G401 (cell line): ENCODE results near the gene TLNRD1. TPM values are rescaled to one million over a fixed set of nuclear protein-coding genes. Genes with fewer than 3 reads are reported as not detected.

Experiments
- DNase-seq: peaks from one replicate; pipeline ENCODE4 v3.0.0-alpha.2; 2015; ENCODE audit warnings: low spot score
- in situ Hi-C: cut with HindIII; loops from 2 replicates; pipeline ENCODE4 v1.10.0; 2016; ENCODE audit warnings: low sequenced_read_pairs, mixed read lengths
- total RNA-seq: library from RNA; depleted of rRNA; stranded (reverse); fragments of >200 nt; shearing (Covaris generic); gene quantifications from 2 replicates; pipeline ENCODE4 v1.2.3, GENCODE V29; 2014

Gene TLNRD1
- total RNA-seq, 1 experiment from 2014 or later, result 42.6 TPM

DNA sequence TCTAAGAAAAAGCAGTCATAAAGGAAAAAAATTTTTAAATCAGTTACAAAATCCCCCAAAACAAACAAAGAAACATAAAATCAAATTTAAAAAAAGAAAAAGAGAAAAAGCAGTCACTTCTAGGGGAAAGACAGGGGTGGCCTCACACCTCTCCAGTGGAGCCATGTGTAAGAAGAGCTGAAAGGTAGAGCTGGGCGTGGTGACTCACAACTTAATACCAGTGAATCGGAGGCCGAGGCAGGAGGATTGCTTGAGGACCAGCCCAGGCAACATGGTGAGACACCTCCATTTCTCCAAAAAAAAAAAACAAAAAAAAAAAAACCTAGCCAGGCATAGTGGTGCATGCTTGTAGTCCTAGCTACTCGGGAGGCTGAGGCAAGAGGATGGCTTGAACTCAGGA, 25.8 kb upstream of the TLNRD1 start:
- DNase-seq, result no peak
- in situ Hi-C loops, result no loop called here

DNA sequence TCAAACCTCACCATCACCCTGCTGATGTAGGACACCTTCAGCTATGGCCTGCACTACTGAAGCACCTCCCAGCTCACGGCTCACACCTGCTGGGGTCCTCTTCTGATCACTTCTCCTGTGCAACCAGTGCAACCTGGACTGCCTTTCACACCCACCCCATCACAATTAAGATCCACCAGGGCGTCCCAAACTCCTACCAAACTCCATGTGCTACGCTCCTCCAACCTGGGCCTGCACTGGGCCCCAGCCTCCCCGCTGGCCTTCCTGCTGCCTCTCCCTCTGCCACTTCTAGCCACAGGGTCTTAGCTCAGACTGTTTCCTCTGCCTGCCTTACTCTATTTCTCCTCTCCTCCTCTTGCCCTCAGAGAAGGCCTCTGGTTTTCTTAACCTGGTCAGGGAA, 23.9 kb upstream of the TLNRD1 start:
- DNase-seq, result peak; percentile 34
- in situ Hi-C loops, result no loop called here

DNA sequence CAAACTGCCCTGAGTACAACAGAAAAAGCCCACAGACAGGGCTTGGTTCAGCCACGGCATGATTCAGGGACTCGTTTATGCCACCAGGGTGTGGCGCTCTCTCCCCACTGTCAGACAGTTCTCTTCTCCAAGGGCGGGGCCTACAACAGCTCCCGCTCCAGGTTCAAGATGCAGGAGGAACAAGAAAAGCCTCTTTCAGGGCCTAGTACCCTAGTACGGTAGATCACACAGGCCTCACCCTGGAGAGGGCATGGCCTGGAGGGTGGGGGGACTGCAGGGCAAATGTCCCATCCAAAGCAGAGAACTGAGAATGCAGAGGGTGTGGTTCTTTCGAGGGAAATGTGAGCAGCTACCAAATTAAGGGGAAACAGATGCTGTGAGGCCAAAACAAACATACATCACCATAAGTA, 23.1 kb upstream of the TLNRD1 start:
- in situ Hi-C loops, result no loop called here
- peak; percentile 80 for DNase-seq

DNA sequence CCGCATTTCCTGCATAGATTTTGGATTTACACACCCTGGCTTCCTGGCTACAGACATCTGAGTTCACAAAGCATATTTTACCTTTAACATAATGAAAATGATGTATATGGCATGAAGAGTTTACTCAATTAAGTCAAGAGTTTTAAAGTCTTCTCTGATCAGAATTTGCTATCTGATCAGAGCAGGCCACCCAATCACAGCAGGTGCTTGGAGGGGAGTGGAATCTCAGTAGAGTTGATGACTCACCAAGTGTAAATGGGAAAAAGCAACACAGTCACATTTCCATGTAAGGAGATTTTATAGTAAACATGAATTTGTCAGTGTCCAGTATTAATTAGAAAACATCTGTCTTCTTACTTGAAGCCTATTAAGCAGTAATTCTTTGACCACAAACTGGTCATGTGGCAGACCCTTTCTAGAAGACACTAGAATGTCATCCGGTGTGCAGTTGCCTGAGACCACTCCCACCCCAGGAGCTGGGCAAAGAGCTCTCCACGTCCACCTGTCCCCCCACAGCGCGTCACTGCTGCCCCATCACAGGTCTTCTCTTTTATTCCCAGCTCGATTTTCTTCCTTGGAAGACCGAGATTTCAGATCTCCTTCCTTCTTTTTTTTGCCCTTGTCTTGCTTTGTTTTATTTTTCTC, 21.9 kb upstream of the TLNRD1 start:
- in situ Hi-C loops, result no loop called here

DNA sequence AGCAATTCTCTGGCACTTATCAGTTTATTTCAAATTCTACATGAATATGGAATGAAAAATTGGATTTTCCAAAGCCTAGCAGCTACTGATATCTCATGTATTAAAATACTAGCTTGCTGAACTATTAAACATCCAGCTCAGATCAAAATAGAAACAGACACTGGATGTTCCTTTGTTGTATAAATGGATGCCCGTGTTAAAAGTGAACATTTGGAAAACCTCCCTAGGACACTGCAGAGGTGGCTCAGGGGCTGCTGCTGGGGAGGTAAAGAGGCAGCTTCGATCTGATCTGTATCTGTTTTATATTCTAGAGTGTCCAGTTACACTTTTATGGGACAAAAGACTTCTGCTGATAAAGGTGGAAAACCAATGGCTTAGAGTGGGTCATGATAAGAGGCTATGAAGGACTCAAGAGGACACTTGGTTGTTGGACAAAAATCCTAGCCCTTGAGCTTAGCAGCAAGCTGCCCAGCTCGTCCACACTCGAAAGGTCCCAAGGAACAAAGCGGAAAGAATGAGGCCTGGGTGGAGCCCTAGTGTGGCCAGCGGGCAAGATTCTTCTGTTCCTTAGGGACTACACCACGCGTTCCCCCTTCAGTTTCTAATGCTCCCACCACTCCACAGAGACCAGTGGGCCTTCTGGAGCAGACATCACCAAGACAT, 21.1 kb upstream of the TLNRD1 start:
- no peak for DNase-seq
- in situ Hi-C loops, result no loop called here

More for the DNA sequence above, 21.9 kb upstream of the TLNRD1 start:
- no peak for DNase-seq

DNA sequence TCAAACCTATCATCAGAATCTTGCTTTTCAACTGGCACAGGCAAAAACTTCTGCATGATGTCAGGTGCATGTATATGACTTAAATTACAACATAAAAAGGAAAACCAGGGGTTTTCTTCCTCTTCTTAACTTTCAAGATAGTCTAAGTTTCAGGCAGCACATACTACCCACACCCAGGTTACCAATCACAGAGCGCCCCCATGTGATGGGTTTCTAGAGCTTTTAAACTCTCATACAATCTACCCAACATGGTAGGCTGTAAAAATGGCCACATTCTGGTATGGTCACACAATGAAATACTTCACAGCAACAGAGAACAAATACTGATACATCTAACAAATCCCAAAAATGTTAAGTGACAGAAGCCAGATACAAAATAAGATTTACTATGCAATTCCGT, 18.5 kb upstream of the TLNRD1 start:
- in situ Hi-C loops, result no loop called here
- no peak for DNase-seq

DNA sequence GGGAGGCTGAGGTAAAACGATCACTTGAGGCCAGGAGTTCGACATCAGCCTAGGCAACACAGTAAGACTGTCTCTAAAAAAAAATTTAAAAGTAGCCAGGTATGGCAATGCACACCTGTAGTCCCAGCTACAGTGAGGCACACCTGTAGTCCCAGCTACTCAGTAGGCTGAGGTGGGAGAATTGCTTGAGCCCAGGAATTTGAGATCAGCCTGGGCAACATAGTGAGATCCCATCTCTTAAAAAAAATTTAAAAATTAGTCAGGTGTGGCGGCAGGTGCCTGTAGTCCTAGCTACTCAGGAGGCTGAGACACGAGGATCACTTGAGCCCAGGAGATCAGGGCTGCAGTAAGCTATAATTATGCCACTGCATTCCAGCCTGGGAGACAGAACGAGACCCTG, 17.9 kb upstream of the TLNRD1 start:
- in situ Hi-C loops, result no loop called here
- DNase-seq, result no peak

DNA sequence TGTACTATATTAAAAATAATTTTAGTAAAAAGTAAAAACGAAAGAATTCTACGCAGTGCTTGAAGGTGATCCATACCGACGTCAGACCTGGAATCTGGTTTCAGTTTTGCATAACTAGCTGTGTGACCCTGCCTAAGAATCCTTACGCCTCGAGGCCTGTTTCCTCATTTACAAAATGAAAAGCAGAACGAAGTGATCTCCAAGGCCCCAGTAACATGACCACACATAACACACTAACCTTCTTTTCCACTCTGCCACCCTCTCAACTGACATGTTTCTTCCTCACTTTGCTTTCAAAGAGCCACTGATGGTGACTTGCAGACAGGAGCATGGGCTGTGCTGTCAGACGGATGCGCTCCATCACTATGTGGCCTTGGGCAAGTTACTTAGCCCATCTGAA, 15.9 kb upstream of the TLNRD1 start:
- in situ Hi-C loops, result no loop called here
- DNase-seq, result no peak

DNA sequence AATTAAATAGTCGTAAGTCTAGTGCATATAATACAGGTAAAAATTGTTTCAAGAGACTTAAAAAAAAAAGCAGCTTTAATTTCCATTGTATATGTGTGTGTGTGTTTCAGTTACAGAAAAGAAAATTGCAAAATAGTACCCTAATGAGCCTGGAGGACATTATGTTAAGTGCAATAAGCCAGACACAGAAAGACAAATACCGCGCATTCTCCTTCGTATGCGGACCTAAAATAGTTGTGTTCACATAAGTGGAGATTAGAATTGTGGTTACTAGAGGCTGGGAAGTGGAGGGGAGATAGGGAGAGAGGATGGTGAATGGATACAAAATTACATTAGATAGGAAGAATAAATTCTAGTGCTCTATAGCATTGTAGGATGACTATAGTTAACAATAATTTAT, 14.7 kb upstream of the TLNRD1 start:
- no peak for DNase-seq
- in situ Hi-C loops, result no loop called here

DNA sequence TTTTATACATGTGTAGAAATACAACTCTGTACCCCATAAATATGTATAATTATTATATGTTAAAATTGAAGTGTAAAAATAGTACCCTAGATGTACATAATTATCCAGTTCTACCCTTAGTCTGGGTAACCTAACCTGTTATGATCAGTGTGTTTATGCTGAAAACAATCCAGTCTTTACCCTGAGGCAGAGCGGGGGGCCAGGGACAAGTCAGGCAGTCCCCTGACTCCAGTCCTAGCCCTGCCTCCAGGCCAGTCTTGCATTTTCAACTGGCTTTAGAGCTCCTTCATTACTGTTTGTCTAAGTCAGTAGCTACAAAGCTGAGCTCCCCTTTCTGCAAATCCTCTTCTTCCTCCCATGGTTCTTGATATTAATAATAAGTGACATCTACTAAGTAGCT, 14.2 kb upstream of the TLNRD1 start:
- in situ Hi-C loops, result no loop called here
- no peak for DNase-seq

DNA sequence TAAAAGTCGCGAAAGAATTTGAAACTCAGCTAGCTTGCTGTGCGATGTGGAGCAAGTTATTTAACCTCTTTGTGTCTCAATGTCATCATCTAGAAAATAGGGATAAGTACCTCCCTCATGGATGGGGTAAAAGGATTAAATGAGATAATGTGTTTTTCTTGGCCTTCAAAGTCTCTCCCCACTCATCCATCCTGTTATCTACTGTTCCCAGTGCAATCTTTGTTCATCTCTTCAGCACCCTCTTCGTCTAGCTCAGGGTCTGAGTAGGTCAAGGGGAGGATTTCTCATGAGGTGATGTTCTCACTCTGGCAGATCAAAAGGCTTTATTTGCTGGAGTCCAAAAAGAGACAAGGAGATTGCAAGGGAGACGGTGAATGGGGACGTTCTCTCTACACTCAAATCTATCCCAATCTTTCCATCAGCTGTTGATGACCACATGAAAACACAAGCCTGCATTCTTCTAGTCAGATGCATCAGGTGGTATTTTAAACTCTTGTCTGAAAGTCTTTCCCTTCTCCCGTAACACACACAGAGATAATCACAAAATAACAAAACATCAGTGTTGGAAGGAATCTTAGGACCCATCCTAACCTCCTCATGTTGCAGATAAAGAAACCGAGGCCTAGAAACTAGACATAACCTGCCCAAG, 12.5 kb upstream of the TLNRD1 start:
- DNase-seq, result no peak
- in situ Hi-C loops, result no loop called here

DNA sequence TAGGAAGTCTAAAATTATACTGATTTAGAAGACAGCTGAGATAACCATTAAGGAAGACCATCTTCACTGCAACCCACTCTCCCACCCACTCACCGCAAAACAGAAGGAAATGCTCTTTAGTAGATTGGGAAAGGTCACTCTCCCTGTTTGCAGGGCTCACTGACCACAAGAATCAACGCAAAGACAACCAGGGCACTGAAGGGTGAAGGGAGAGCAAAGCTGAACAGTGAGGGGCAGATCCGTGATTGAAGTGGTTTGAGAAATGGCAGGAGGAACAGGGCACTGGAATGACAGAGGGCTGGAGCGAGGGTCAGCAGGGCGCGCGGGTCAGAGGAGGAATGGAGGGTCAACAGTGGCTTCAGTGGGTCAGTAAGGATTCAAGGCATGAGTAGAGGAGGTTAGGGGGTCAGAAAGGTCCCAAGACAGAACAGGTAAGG, 11.6 kb upstream of the TLNRD1 start:
- in situ Hi-C loops, result no loop called here
- DNase-seq, result no peak

DNA sequence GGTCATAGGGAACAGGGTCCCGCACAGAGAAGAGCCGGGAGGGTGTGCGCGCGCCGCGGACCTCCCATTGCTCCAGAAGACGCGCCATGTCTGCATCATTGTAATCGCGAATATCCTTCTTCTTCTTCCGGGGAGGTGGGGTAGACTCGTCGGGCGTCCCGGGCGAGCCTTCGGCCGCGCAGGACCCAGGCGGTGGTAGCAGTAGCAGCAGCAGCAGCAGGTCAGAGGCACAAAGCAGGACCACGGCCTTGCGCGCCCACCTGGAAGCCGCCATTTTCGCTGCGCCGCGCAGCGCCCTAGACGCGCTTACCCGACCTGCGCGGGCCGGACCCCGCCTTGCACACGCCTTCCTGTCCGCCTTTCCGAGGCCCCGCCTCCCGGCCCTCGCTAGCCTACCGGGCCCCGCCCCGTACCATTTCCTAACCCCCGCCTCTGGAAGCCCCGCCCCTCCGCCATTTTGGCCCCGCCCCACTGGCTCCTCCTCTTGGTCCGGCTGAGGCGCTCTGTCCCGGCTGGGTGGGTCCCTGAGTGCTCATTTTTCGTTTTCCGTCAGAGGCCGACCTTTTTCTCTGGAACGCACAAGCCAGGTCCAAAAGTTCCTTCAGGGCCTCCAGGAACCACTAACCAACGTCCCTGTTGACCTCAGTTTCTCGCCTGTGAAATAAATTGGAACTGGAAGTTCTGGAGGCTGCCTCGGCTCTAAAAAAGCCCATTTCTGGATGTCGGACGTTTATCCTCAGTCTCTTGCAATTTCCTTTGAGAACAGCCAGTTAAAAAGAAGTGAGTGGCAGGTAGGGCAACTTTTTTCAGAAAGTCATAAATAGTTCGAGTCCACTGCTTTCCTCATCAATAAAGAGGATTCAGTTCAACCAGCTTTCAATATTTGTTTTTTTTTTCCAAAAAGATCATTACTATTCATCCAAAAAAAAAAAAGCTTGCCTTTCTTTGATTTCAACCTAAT, 10.9 kb upstream of the TLNRD1 start, which contains the start of gene MESD:
MESD (minus strand) TSS at position 302 of the 961 bp plus-strand sequence; CDS start at position 274, 28 bp downstream.
- DNase-seq, result peak; percentile 97

DNA sequence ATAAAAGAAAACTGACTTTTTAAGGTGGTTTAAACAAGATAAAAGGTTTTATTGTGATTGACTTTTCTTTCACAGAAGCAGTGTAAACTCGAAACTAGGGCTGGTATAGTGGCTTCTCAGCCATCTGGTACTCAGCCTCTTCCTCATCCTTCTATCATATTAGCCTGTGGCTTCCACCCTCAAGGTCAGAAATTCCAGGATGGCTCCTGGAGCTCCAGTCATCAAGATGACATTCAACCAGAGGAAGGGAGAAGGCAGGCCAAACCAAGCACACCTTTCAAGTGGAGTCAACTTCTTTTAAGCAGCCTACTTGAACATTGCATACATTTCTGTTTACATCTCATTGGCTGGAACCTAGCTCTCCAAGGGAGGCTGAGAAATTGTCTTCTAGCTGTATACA, 9.8 kb upstream of the TLNRD1 start:
- no peak for DNase-seq
- in situ Hi-C loops, result no loop called here

More for the DNA sequence above, 10.9 kb upstream of the TLNRD1 start, which contains the start of gene MESD:
- in situ Hi-C loops, result no loop called here

DNA sequence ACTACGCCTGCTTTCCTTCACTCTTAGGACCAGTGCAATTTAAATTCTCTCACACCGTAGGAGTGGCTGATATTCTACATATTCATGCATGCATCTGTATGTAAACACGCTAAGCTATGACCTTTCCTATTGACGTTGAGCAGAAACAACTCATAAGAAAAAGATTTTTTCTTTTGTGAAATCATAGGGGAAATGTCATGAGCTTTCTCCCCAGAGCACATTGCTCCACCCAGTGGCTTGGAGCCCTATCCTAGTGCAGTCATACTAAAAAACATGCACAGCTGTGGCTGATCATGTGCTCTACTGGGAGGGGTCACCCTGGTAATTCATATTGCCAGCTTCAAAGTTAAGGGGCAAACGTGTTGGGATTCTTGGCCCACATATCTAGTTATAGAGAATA, 9.3 kb upstream of the TLNRD1 start:
- DNase-seq, result no peak
- in situ Hi-C loops, result no loop called here

DNA sequence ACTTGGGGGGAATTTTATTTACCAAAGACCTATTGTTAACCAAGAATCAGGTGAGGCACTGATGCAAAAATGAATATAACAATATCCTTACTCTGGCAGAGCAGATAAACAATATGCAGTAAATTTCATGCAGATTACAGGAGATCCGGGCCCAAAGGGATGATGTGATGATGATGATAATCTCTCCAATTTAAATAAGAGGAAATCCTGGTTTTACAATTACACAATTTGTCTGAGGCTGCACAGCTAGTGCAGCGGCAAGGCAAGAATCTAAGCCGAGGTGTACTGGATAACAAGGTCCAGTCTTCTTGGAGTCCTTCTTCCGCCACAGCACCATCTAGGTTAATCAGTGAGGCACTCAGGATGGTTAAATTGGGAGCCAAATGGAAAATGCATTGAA, 8.7 kb upstream of the TLNRD1 start:
- no peak for DNase-seq
- in situ Hi-C loops, result no loop called here

DNA sequence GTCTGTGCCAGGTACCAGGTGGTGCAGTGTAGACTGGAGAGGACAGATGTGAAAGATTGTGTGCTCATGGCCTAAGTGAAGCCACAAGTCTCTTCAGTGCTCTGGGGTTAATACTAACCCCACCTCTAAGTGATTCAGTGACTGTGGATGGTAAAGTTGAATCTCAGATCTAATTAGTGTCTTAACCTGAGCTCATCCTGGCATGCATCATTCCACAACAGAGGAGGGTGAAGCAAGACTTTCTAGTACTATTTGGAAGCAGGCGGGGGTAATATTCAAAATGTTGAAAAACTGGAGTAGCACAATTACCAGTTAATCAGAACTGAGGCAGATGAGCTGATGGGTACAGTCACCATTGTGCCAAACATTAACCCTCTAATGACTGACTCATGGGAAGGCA, 8.3 kb upstream of the TLNRD1 start:
- DNase-seq, result no peak
- in situ Hi-C loops, result no loop called here

DNA sequence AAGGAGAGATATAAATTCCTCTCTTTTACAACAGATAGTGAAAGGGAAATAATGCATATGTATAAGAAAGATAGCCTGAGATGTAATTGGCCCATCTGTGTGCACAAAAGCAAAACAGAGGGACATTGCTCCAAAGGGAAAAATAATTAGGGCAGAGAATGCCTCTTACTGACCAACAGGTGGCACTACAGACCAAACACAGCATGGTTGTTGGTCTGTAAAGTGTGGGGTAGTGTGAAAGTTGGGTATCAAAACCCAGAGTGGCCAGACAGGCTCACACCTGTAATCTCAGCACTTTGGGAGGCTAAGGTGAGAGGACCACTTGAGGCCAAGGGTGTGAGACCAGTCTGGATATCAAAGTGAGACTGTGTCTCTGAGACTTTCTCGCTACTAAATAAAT, 4.5 kb upstream of the TLNRD1 start:
- in situ Hi-C loops, result no loop called here
- DNase-seq, result peak; percentile 24

DNA sequence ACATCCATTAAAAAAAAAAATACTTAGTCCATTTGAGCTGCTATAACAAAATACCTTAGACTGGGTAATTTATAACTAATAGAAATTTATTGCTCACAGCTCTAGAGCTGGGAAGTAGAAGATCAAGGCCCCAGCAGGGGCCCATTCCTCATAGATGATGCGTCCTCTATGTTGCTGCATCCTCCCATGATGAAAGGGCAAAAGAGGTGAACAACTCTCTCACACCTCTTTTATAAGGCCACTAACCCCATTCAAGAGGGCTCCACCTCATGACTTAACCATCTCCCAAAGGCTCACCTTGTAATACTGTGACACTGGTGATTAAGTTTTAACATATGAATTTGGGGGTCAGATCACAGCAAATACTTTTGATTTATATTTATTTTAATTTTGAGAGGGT, 3.0 kb upstream of the TLNRD1 start:
- in situ Hi-C loops, result no loop called here
- DNase-seq, result no peak
